NCI-H82 treated with DMSO at 0.1 percent for 48 hours (cell line): ENCODE measurements around the gene IDUA.
"Not testable (repeated sequence)": the region's sequence is repeated elsewhere in the genome, so short reads cannot be mapped to it uniquely, and the experiment has no call there.

Experiments used
- DNase-seq: peaks from one replicate; lab custom pipeline; 2025; ENCODE audit not compliant: unreplicated experiment; lab: John Stamatoyannopoulos, UW

The IDUA gene

GRCh38 chr4:966266-967112, 20.4 kb upstream of the IDUA start:
- no peak for DNase-seq

GRCh38 chr4:967113-968104, 19.4 kb upstream of the IDUA start:
- no peak for DNase-seq

- no peak for DNase-seq
Measured at GRCh38 chr4:968221-968620, 18.6 kb upstream of the IDUA start.

GRCh38 chr4:968621-969394, 18.0 kb upstream of the IDUA start:
- no peak for DNase-seq

- no peak for DNase-seq
Measured at GRCh38 chr4:970046-970745, 16.6 kb upstream of the IDUA start.

- no peak for DNase-seq
Measured at GRCh38 chr4:970854-971520, 15.9 kb upstream of the IDUA start.

- DNase-seq, result no peak
Measured at GRCh38 chr4:971666-972500, 15.0 kb upstream of the IDUA start.

- DNase-seq, result no peak
Measured at GRCh38 chr4:972651-973424, 14.0 kb upstream of the IDUA start.

GRCh38 chr4:973431-974397, 13.1 kb upstream of the IDUA start, which contains the start of gene DGKQ:
TSS of gene DGKQ (minus strand) at chr4:973569. CDS start at chr4:973482, 87 bp downstream.
- no peak for DNase-seq

GRCh38 chr4:974668-975067, 12.2 kb upstream of the IDUA start:
- no peak for DNase-seq

- DNase-seq, result not testable (repeated sequence)
Measured at GRCh38 chr4:976016-976415, 10.8 kb upstream of the IDUA start.

- no peak for DNase-seq
Measured at GRCh38 chr4:978957-979701, 7.7 kb upstream of the IDUA start.

GRCh38 chr4:982291-982690, 4.6 kb upstream of the IDUA start:
- no peak for DNase-seq

GRCh38 chr4:982814-983213, 4.0 kb upstream of the IDUA start:
- no peak for DNase-seq

GRCh38 chr4:984336-985054, 2.3 kb upstream of the IDUA start:
- DNase-seq, result no peak
